Thymus (tissue), 11 donors: Measurements from ENCODE around the gene TEKTIP1. TPM values are rescaled to one million over a fixed set of nuclear protein-coding genes. Genes with fewer than 3 reads are reported as not detected.

Experiments
- DNase-seq, 9 donors: peaks; one replicate each; pipeline ENCODE4 v3.0.0-alpha.2; 2013; ENCODE audit warnings: low spot score in 9 of 9, low read depth in 6 of 9, missing footprints in 1 of 9
- H3K27ac ChIP-seq, 2 donors: one replicate each; pipeline ENCODE4 v1.5.1; 2013; ENCODE audit warnings: control low read depth in 1 of 2, low read depth in 1 of 2, low read length in 1 of 2, mild to moderate bottlenecking in 1 of 2, moderate library complexity in 1 of 2
- H3K27me3 ChIP-seq, 2 donors: one replicate each; pipeline ENCODE4 v1.5.1; 2013; ENCODE audit warnings: low read length in 1 of 2; ENCODE audit not compliant: control insufficient read depth in 2 of 2, insufficient read depth in 1 of 2
- H3K36me3 ChIP-seq, 2 donors: one replicate each; pipeline ENCODE4 v1.5.1; 2013; ENCODE audit warnings: low read length in 1 of 2, mild to moderate bottlenecking in 1 of 2, moderate library complexity in 1 of 2; ENCODE audit not compliant: control insufficient read depth in 2 of 2, insufficient read depth in 2 of 2
- H3K4me1 ChIP-seq, 2 donors: one replicate each; pipeline ENCODE4 v1.5.1; 2013; ENCODE audit warnings: low read length in 2 of 2; ENCODE audit not compliant: control insufficient read depth in 2 of 2, insufficient read depth in 2 of 2
- H3K4me3 ChIP-seq, 2 donors: one replicate each; pipeline ENCODE4 v1.5.1; 2013; ENCODE audit warnings: low read length in 2 of 2, control low read depth in 1 of 2, mild to moderate bottlenecking in 1 of 2
- H3K9me3 ChIP-seq, 2 donors: one replicate each; pipeline ENCODE4 v1.5.1; 2013; ENCODE audit warnings: low read length in 1 of 2, mild to moderate bottlenecking in 1 of 2; ENCODE audit not compliant: control insufficient read depth in 2 of 2, insufficient read depth in 1 of 2
- WGBS: extraction: QIAGEN DNeasy Blood & Tissue Kit; methylation state at CpG from one replicate; pipeline ENCODE4 v1.1.7; 2013; 5-methylcytosine and 5-hydroxymethylcytosine counted together
- polyA plus RNA-seq: library from polyadenylated mRNA; stranded (reverse); fragments of 200-250 nt; gene quantifications from one replicate; pipeline ENCODE4 v1.2.3, GENCODE V29; 2013
- total RNA-seq: library from RNA; stranded (reverse); fragments of 120-200 nt; gene quantifications from one replicate; pipeline ENCODE4 v1.2.4, GENCODE V29; 2013
- donor health status: healthy.

Gene TEKTIP1
- total and polyA plus RNA-seq, 2 donors: 0.61 to 4.9 TPM

- no peaks in the 10 kb centered on the region for H3K4me1 ChIP-seq
- whole genome bisulfite sequencing: 96% methylated on average over 12 of the region's 12 CpGs
- no peak for DNase-seq
- peaks cover 68 to 79% of the 10 kb centered on the region in 2 donors for H3K36me3 ChIP-seq
- H3K27me3 ChIP-seq: no peaks in the 10 kb centered on the region
- no peaks in the 10 kb centered on the region for H3K9me3 ChIP-seq
- no peak overlapping the region for H3K27ac ChIP-seq
- no peak overlapping the region for H3K4me3 ChIP-seq
Measured at GRCh38 chr19:3533563-3534216, 5.3 kb upstream of the TEKTIP1 start.

GRCh38 chr19:3534375-3535234 is 4.4 kb upstream of the TEKTIP1 start:
- peaks cover 0 to 3% of the 10 kb centered on the region in 2 donors for H3K9me3 ChIP-seq
- no peak overlapping the region for H3K27ac ChIP-seq
- no peaks in the 10 kb centered on the region for H3K27me3 ChIP-seq
- peaks cover 75 to 85% of the 10 kb centered on the region in 2 donors for H3K36me3 ChIP-seq
- H3K4me1 ChIP-seq: no peaks in the 10 kb centered on the region
- 98% methylated on average over 38 of the region's 38 CpGs for WGBS
- no peak for DNase-seq
- no peak overlapping the region for H3K4me3 ChIP-seq

- peaks cover 0 to 8% of the 10 kb centered on the region in 2 donors for H3K9me3 ChIP-seq
- no peak overlapping the region for H3K4me3 ChIP-seq
- no peak for DNase-seq
- no peaks in the 10 kb centered on the region for H3K4me1 ChIP-seq
- H3K27me3 ChIP-seq: no peaks in the 10 kb centered on the region
- H3K36me3 ChIP-seq: peaks cover 78 to 83% of the 10 kb centered on the region in 2 donors
- no peak overlapping the region for H3K27ac ChIP-seq
- 99% methylated on average over 9 of the region's 9 CpGs for WGBS
Measured at GRCh38 chr19:3535235-3535535, 3.8 kb upstream of the TEKTIP1 start.

GRCh38 chr19:3535563-3535965 is 3.4 kb upstream of the TEKTIP1 start:
- H3K4me3 ChIP-seq: no peak overlapping the region
- H3K36me3 ChIP-seq: peaks cover 75 to 79% of the 10 kb centered on the region in 2 donors
- no peak overlapping the region for H3K27ac ChIP-seq
- H3K4me1 ChIP-seq: no peaks in the 10 kb centered on the region
- no peak for DNase-seq
- no peaks in the 10 kb centered on the region for H3K27me3 ChIP-seq
- H3K9me3 ChIP-seq: peaks cover 0 to 8% of the 10 kb centered on the region in 2 donors
- WGBS: 97% methylated on average over 14 of the region's 14 CpGs

GRCh38 chr19:3535981-3536380 is 3.0 kb upstream of the TEKTIP1 start:
- no peak for DNase-seq
- Histone ChIP-seq H3K4me3 (no peak overlapping the region), H3K9me3 (peaks cover 0 to 8% of the 10 kb centered on the region in 2 donors), H3K4me1 (no peaks in the 10 kb centered on the region), H3K36me3 (peaks cover 71 to 75% of the 10 kb centered on the region in 2 donors), H3K27ac (no peak overlapping the region), H3K27me3 (no peaks in the 10 kb centered on the region)
- 96% methylated on average over 10 of the region's 10 CpGs for WGBS

GRCh38 chr19:3536429-3537100 is 2.4 kb upstream of the TEKTIP1 start:
- H3K9me3 ChIP-seq: peaks cover 0 to 8% of the 10 kb centered on the region in 2 donors
- no peak overlapping the region for H3K4me3 ChIP-seq
- H3K4me1 ChIP-seq: no peaks in the 10 kb centered on the region
- H3K27ac ChIP-seq: no peak overlapping the region
- no peaks in the 10 kb centered on the region for H3K27me3 ChIP-seq
- no peak for DNase-seq
- peaks cover 65 to 69% of the 10 kb centered on the region in 2 donors for H3K36me3 ChIP-seq
- 97% methylated on average over 27 of the region's 27 CpGs for WGBS

- Histone ChIP-seq H3K27me3 (no peaks in the 10 kb centered on the region), H3K9me3 (peaks cover 0 to 8% of the 10 kb centered on the region in 2 donors), H3K27ac (no peak overlapping the region), H3K4me3 (no peak overlapping the region), H3K4me1 (no peaks in the 10 kb centered on the region), H3K36me3 (peaks cover 60 to 64% of the 10 kb centered on the region in 2 donors)
- DNase-seq: no peak
- WGBS: 93% methylated on average over 13 of the region's 13 CpGs
Measured at GRCh38 chr19:3537101-3537437, 1.9 kb upstream of the TEKTIP1 start.

- peaks cover 57 to 61% of the 10 kb centered on the region in 2 donors for H3K36me3 ChIP-seq
- H3K27ac ChIP-seq: no peak overlapping the region
- no peak for DNase-seq
- H3K4me3 ChIP-seq: no peak overlapping the region
- no peaks in the 10 kb centered on the region for H3K4me1 ChIP-seq
- no peaks in the 10 kb centered on the region for H3K27me3 ChIP-seq
- 92% methylated on average over 22 of the region's 22 CpGs for WGBS
- peaks cover 0 to 8% of the 10 kb centered on the region in 2 donors for H3K9me3 ChIP-seq
Measured at GRCh38 chr19:3537438-3538240, 1.3 kb upstream of the TEKTIP1 start.
